WI38 (cell line): Measurements from ENCODE around the gene PAPPA.

Experiments used
- H3K4me3 ChIP-seq: 2 replicates; pipeline ENCODE4 v1.5.1; 2011; ENCODE audit warnings: low read depth, mild to moderate bottlenecking, control low read depth, low read length
- CTCF ChIP-seq: IDR thresholded peaks from 2 replicates; pipeline ENCODE4 v1.5.1; 2012; ENCODE audit warnings: low read depth, mild to moderate bottlenecking, control low read depth, low read length

PAPPA gene

GRCh38 chr9:116350213-116350612 lies 196.6 kb downstream of the PAPPA start:
- H3K4me3 ChIP-seq, result no peak overlapping the region
- no peak for TF ChIP-seq CTCF

- no peak overlapping the region for H3K4me3 ChIP-seq
- no peak for TF ChIP-seq CTCF
These were observed 199.4 kb downstream of the PAPPA start for GRCh38 chr9:116352958-116353357.

- no peak overlapping the region for H3K4me3 ChIP-seq
- TF ChIP-seq CTCF, result no peak
These were observed 201.7 kb downstream of the PAPPA start for GRCh38 chr9:116355153-116355921.

GRCh38 chr9:116358251-116358650 lies 204.7 kb downstream of the PAPPA start:
- TF ChIP-seq CTCF, result no peak
- no peak overlapping the region for H3K4me3 ChIP-seq

GRCh38 chr9:116360016-116360415 lies 206.4 kb downstream of the PAPPA start:
- no peak overlapping the region for H3K4me3 ChIP-seq
- TF ChIP-seq CTCF, result no peak

GRCh38 chr9:116360989-116361388 lies 207.4 kb downstream of the PAPPA start:
- no peak overlapping the region for H3K4me3 ChIP-seq
- no peak for TF ChIP-seq CTCF

GRCh38 chr9:116361547-116361946 lies 208.0 kb downstream of the PAPPA start:
- TF ChIP-seq CTCF, result no peak
- no peak overlapping the region for H3K4me3 ChIP-seq
